T-helper 2 cell treated with Interferon-gamma antibody and Interleukin-4, amounts not matched to agents 5 μg/mL and 100 μg/mL, for 36 hours (primary cell): ENCODE data around the gene SEMA5A.

Source experiments
- DNase-seq: peaks from one replicate; pipeline ENCODE4 v3.0.0; 2021; ENCODE audit warnings: low spot score
- H3K27ac Mint-ChIP-seq: one replicate; pipeline ENCODE4 v1.8.0; 2021; ENCODE audit warnings: mild to moderate bottlenecking, mixed read lengths
- H3K27me3 Mint-ChIP-seq: one replicate; pipeline ENCODE4 v1.8.0; 2021; ENCODE audit warnings: low read depth, mixed read lengths
- H3K36me3 Mint-ChIP-seq: one replicate; pipeline ENCODE4 v1.8.0; 2021; ENCODE audit warnings: low read depth, mixed read lengths
- H3K4me1 Mint-ChIP-seq: one replicate; pipeline ENCODE4 v1.8.0; 2021; ENCODE audit warnings: low read depth, mixed read lengths
- H3K4me3 Mint-ChIP-seq: one replicate; pipeline ENCODE4 v1.8.0; 2022; ENCODE audit warnings: mild to moderate bottlenecking, moderate library complexity, mixed read lengths
- H3K9me3 Mint-ChIP-seq: one replicate; pipeline ENCODE4 v1.8.0; 2021; ENCODE audit warnings: mixed read lengths

Gene SEMA5A

DNA sequence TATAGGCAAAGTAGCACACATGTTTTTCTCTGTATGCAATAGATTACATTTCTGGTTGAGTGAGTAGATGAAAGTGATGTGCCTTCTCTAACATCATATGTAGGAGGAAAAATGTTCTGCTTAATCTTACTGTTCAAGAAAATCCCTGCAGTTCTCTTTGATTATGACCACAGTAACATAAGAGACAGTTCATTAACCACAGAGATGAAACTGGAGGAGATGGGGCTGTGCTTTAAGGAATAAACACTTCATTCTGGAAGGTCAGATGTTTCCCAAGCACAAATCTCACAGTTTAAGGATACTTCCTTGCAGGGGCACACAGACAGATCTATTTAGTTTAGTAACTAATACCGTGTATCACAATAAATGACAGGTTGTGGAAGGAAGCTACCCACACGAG, 150.2 kb downstream of the SEMA5A start:
- H3K4me1 Mint-ChIP-seq = no peaks in the 10 kb centered on the region
- no peak for DNase-seq
- no peaks in the 10 kb centered on the region for H3K27me3 Mint-ChIP-seq

DNA sequence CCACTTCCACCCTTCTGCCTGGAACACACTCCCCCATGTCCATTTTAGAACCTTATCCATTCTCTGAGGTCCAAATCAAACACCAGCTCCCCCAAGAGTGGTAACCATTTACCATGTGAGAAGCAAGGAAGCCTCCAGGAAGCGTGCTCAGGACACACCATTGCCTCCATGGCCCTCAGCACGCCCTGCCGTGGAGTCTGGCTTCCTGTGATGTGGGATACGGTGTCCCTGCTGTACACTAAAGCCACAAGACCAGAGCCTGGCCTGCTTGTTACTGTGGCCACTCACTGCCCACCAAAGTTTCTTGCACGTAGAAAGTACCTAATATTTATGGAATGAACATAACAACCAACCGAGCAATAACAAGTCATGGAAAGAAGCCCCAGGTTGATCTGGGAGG, 151.7 kb downstream of the SEMA5A start:
- no peak overlapping the region for H3K4me3 Mint-ChIP-seq
- DNase-seq = no peak
- no peaks in the 10 kb centered on the region for H3K36me3 Mint-ChIP-seq
- H3K4me1 Mint-ChIP-seq = no peaks in the 10 kb centered on the region
- no peak overlapping the region for H3K27ac Mint-ChIP-seq
- peaks cover 7% of the 10 kb centered on the region for H3K9me3 Mint-ChIP-seq
- no peaks in the 10 kb centered on the region for H3K27me3 Mint-ChIP-seq

More for the DNA sequence above, 150.2 kb downstream of the SEMA5A start:
- peaks cover 14% of the 10 kb centered on the region for H3K9me3 Mint-ChIP-seq
- H3K36me3 Mint-ChIP-seq = no peaks in the 10 kb centered on the region
- H3K27ac Mint-ChIP-seq = no peak overlapping the region
- no peak overlapping the region for H3K4me3 Mint-ChIP-seq

DNA sequence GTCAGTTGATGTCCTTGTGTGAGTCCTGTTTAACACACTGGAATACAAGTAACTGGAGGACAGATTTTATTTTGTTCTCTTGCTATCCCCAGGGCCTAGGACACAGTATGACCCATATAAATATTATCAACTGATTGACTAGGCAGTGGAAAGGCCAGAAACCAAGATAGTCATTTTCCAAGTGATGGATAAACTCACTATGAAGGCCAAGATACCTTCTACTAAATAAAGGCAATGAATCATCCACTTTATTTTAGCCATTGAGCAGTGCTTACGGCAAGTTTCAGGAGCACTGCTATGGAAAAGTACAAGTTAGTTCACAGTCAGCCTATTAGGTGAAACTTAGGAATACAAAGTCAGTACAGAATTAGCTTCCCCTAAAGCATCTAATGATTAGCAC, 153.2 kb downstream of the SEMA5A start:
- Mint-ChIP-seq H3K9me3 (no peaks in the 10 kb centered on the region), H3K4me3 (no peak overlapping the region), H3K36me3 (no peaks in the 10 kb centered on the region), H3K27me3 (no peaks in the 10 kb centered on the region), H3K4me1 (no peaks in the 10 kb centered on the region), H3K27ac (no peak overlapping the region)
- DNase-seq = no peak

DNA sequence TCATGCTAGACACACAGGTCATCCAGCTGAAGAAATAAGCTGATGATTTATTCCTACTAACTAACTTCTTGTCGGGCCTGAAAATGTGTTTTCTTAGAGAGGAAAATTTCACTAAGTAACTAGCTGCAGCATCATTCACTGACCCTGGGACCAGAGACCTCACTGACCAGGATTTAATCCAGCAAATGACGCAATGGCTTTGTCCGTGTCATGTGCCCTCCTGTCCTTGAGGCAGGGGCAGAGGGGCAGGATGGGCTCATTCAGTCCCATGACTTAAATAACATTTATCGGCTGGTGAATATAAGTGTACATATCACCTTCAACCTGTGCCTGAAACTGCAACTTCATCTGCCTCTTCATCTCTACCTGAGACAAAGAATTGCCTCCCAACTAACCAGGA, 154.8 kb downstream of the SEMA5A start:
- Mint-ChIP-seq H3K4me1 (no peaks in the 10 kb centered on the region), H3K36me3 (no peaks in the 10 kb centered on the region), H3K27me3 (no peaks in the 10 kb centered on the region), H3K4me3 (no peak overlapping the region), H3K9me3 (no peaks in the 10 kb centered on the region), H3K27ac (no peak overlapping the region)
- no peak for DNase-seq

DNA sequence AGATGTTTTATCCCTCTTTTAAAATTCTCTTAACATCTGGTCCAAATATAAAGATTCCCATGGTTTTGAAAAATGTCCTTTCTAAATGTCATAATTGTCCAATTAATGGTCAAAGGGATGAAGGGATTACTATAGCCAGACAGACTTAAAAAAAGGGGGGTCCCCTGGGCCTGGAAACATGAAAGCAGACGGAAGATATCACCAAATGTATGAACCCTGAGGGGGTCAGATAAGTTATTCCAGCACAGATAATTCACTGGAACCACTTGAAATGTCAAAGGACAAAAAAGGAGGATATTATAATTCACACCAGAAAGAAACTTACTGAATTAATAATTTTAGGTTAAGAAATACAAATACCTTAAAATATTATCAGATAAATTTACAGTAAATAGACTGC, 155.8 kb downstream of the SEMA5A start:
- no peaks in the 10 kb centered on the region for H3K27me3 Mint-ChIP-seq
- no peaks in the 10 kb centered on the region for H3K9me3 Mint-ChIP-seq
- H3K27ac Mint-ChIP-seq = no peak overlapping the region
- no peak overlapping the region for H3K4me3 Mint-ChIP-seq
- H3K36me3 Mint-ChIP-seq = no peaks in the 10 kb centered on the region
- DNase-seq = no peak
- no peaks in the 10 kb centered on the region for H3K4me1 Mint-ChIP-seq

DNA sequence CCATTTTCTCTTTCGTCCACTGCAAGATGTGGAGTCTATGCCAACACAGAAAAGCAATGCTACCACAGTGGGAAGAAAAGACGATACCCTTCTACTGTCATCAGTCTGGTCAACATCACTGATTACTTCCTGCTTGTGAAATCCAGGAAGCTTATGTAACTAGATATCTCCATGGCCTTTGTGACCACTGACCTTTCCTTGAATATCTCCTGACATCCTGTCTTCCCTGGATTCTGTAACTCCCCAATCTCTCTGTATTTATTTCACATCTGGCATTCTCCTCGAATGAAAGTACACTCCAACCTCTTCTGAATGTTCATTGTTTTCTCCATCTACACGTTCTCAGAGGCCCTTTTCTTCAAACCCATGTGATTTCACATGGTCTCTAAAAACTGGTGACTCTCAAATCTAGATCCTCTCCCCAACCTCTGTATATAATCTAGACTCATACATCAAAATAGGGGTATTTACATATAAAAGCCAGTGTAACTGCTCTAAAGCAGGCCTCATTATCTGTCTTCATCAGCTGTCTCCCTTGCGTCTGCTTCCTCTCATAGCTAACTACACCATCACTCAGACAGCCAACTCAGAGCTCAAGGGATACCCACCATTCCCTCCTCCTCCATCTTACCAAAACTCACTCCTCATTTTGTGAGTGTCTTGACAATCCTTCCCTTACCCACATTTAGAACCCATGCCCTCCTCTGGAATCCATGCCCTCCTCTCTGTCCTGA, 156.8 kb downstream of the SEMA5A start:
- H3K9me3 Mint-ChIP-seq = no peaks in the 10 kb centered on the region
- H3K36me3 Mint-ChIP-seq = no peaks in the 10 kb centered on the region
- no peaks in the 10 kb centered on the region for H3K4me1 Mint-ChIP-seq
- no peak overlapping the region for H3K27ac Mint-ChIP-seq
- no peak for DNase-seq
- no peaks in the 10 kb centered on the region for H3K27me3 Mint-ChIP-seq
- H3K4me3 Mint-ChIP-seq = no peak overlapping the region

DNA sequence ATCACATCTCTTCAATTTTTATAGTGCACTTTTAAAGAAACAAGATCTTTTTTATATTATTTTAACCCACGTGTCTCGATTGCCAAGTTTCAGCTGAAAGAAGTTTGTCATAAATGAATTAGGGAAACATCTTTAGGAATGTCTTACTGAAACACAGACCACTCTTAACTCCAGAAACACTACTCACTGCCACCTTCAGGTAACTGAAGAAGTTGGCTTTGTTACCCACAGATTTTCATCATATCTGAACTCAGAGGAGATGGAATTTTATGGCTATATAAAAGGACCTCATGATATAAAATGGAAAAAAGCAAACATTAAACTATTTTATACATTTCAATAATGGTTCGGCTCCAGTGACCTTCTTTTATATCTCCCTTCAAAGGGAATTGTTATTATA, 158.0 kb downstream of the SEMA5A start:
- Mint-ChIP-seq H3K4me1 (no peaks in the 10 kb centered on the region), H3K36me3 (no peaks in the 10 kb centered on the region)

DNA sequence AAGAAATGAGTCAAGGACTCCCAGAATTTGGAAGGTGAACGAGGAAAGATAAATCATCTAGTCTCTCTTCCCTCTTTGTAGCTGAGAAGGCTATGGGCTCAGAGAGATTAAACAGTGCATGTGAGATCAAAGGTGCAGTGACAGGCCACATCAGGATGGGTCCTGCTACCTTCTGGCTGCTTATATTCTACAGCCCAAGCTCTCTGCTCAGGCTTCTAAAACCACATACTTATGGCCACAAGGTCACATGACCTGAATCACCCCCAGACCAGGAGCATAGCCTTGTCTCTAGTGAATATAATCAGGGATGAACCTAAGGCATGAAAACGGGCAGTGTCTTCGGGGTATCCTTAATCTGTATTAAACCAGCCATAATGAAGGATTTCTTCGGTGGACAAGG, 158.9 kb downstream of the SEMA5A start:
- no peak for DNase-seq
- no peak overlapping the region for H3K4me3 Mint-ChIP-seq
- H3K36me3 Mint-ChIP-seq = no peaks in the 10 kb centered on the region
- H3K9me3 Mint-ChIP-seq = no peaks in the 10 kb centered on the region
- no peak overlapping the region for H3K27ac Mint-ChIP-seq
- no peaks in the 10 kb centered on the region for H3K4me1 Mint-ChIP-seq
- H3K27me3 Mint-ChIP-seq = no peaks in the 10 kb centered on the region

More for the DNA sequence above, 158.0 kb downstream of the SEMA5A start:
- DNase-seq = no peak
- no peaks in the 10 kb centered on the region for H3K27me3 Mint-ChIP-seq
- no peaks in the 10 kb centered on the region for H3K9me3 Mint-ChIP-seq
- no peak overlapping the region for H3K27ac Mint-ChIP-seq
- no peak overlapping the region for H3K4me3 Mint-ChIP-seq

DNA sequence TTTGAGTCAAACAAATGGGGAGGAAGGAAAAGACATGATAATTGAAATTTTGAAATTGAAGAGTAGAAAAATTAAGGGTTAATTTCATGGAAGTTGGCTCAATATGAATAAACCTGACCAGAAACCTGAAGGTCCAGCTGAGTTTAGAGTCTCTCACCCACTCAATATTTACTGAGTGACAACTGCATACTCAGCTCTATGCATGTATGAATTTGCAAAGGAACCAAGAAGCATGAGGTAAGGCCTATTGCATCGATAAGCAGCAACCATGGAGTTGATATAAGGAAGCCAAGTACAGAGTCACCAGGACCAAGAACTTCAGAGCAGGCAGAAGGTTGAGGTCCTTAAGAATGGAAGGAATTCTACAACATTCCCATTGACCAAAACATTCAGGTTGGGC, 163.4 kb downstream of the SEMA5A start:
- H3K27me3 Mint-ChIP-seq = no peaks in the 10 kb centered on the region
- no peaks in the 10 kb centered on the region for H3K4me1 Mint-ChIP-seq
- H3K36me3 Mint-ChIP-seq = no peaks in the 10 kb centered on the region
- H3K9me3 Mint-ChIP-seq = peaks cover 2% of the 10 kb centered on the region
- DNase-seq = no peak
- no peak overlapping the region for H3K4me3 Mint-ChIP-seq
- no peak overlapping the region for H3K27ac Mint-ChIP-seq

DNA sequence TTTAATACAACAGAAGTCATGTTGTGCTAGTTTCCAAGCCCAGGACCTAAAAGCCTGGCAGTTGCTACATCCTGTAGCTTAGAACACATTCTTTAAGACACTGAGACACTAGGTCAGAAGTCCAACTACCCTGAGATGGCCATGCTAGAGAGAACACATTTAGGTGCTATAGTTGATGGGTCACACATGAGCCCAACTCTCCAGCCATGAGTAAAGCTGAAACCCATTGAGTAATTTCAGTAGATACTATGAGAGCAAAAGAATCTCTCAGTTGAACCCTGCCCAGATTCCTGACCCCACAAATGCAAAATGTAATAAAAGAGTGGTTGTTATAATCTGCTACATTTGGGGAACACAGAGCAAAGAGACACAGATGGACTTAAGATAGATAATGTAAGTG, 164.4 kb downstream of the SEMA5A start:
- no peaks in the 10 kb centered on the region for H3K27me3 Mint-ChIP-seq
- H3K4me3 Mint-ChIP-seq = no peak overlapping the region
- no peaks in the 10 kb centered on the region for H3K4me1 Mint-ChIP-seq
- no peak for DNase-seq
- H3K9me3 Mint-ChIP-seq = peaks cover 5% of the 10 kb centered on the region
- no peaks in the 10 kb centered on the region for H3K36me3 Mint-ChIP-seq
- no peak overlapping the region for H3K27ac Mint-ChIP-seq

DNA sequence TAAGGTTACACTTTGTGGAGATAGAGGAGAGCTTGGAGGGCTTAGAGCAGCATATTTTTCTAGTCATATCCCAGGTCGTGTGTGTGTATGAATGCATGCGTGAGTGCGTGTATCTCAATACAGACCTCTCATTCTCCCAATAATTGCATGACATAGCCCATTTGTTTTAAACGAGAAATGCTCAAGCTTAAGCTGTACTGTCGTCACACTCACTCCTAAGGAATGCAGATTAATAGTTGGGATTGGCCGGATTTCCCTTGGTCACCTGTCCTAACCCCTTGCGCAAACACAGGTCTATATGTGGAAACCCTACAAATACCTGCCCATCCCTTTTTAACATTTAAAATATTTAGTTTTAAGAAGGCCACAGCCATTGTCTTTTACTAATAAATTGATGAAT, 165.8 kb downstream of the SEMA5A start:
- Mint-ChIP-seq H3K4me3 (no peak overlapping the region), H3K27ac (no peak overlapping the region), H3K27me3 (no peaks in the 10 kb centered on the region), H3K4me1 (no peaks in the 10 kb centered on the region), H3K9me3 (peaks cover 13% of the 10 kb centered on the region), H3K36me3 (no peaks in the 10 kb centered on the region)
- no peak for DNase-seq

DNA sequence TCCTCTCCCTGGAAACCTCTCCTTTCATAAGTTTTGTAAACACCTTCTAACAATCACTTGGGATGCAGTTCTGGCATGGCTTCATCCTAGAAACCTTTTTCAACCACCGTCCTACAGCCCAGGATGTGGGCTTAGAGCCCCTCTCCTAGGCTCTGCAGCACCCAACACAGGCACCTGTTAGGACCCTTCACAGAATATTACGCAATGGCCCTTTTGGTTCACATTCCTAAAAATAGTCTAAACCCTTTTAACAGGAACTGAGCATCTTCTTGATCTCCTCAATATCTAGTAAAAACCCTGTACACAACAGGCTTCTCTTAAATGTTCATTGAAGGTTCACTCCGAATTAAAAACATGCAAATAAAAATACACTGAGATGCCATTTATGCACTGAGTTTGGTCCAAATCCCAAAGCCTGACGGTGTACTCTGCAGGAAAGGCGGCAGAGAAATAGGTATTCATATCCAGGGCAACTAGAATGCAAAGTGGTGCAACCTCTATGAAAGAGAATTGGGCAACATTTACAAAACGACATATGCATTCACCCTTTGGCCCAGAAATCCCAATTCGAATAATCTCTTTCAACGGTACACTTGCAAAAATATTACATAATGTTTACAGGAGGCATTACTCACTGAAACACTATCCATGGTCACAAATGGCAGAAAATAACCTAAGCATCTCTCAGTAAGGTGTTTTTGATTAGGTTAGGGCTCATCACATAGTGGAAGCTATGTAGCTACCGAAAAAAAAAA, 169.3 kb downstream of the SEMA5A start:
- DNase-seq = no peak
- no peak overlapping the region for H3K4me3 Mint-ChIP-seq
- no peak overlapping the region for H3K27ac Mint-ChIP-seq
- no peaks in the 10 kb centered on the region for H3K27me3 Mint-ChIP-seq
- no peaks in the 10 kb centered on the region for H3K4me1 Mint-ChIP-seq
- H3K36me3 Mint-ChIP-seq = no peaks in the 10 kb centered on the region
- peaks cover 16% of the 10 kb centered on the region for H3K9me3 Mint-ChIP-seq

DNA sequence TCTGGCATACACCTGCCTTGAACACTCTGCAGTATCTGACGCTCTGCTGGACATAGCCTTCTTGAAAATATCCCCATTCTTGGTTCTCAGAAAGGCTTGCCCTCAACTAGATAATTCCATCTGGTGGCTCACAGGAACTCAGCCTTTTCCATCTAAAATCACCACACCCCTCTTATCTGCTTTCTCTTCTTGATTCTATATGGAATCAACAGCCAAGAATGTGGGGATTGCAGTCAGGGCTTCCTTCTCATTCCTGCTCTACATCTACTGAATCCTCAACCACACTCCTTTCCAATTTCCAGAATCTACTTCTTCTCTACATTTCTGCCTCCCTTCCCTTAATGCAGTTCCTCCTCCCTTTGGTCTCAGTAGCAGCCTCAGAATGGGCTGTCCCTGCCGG, 170.1 kb downstream of the SEMA5A start:
- Mint-ChIP-seq H3K9me3 (peaks cover 16% of the 10 kb centered on the region), H3K27me3 (no peaks in the 10 kb centered on the region), H3K36me3 (no peaks in the 10 kb centered on the region), H3K4me1 (no peaks in the 10 kb centered on the region), H3K4me3 (no peak overlapping the region), H3K27ac (no peak overlapping the region)
- DNase-seq = no peak

DNA sequence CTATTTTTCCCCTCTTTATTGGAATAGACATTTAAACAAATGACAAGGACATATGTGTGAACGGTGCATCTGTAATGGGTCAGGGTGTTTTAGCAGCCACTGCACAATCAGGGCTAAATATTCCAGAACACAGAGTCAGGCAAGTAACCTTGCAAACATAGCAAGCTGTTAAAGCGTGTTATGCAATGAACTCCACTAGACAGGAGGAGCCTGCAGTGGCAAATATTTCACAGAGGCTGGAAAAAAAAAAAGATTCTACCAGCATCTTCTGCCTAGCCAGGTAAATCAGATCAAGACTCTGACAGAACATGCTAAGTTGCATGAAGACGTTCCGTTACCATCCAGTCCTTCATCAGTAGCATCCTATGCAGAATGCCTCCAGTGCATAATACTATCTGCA, 171.8 kb downstream of the SEMA5A start:
- no peaks in the 10 kb centered on the region for H3K4me1 Mint-ChIP-seq
- H3K36me3 Mint-ChIP-seq = no peaks in the 10 kb centered on the region
- H3K27me3 Mint-ChIP-seq = no peaks in the 10 kb centered on the region
- H3K4me3 Mint-ChIP-seq = no peak overlapping the region
- no peak overlapping the region for H3K27ac Mint-ChIP-seq
- peaks cover 27% of the 10 kb centered on the region for H3K9me3 Mint-ChIP-seq
- no peak for DNase-seq

DNA sequence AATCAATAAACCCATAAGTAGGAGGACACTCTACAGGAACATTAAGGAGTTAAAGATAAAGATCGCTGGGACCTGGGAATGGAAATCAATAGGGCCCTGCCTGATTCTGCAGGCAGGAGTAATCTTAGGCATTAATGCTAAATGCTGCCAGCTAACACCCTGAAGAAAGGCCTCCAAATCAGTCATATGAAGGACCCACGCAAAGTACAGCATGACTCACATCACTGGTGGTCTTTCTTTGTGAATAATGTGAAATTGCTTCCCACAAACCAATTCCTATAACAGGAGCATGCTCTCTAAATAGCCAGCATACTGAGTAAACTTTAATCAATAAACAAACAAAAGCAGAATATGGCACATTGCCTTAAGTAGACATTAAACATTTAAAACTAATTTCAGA, 172.3 kb downstream of the SEMA5A start:
- Mint-ChIP-seq H3K4me1 (no peaks in the 10 kb centered on the region), H3K9me3 (peaks cover 27% of the 10 kb centered on the region), H3K4me3 (no peak overlapping the region), H3K27me3 (no peaks in the 10 kb centered on the region), H3K36me3 (no peaks in the 10 kb centered on the region), H3K27ac (no peak overlapping the region)
- DNase-seq = no peak
